Kidney (tissue), 14 donors: ENCODE data around the gene KLHDC8A. TPM values are rescaled to one million over a fixed set of nuclear protein-coding genes. Genes with fewer than 3 reads are reported as not detected.
"Not testable (repeated sequence)": the region's sequence is repeated elsewhere in the genome, so short reads cannot be mapped to it uniquely, and the experiment has no call there.

ENCODE experiments used
- DNase-seq, 5 donors: peaks; one replicate each; pipeline ENCODE4 v3.0.0-alpha.2; 2013 to 2020
- FAIRE-seq: peaks from 2 replicates; lab custom pipeline; 2012; peaks lifted over from hg19 to GRCh38; lab: Jason Lieb, UNC
- H3K27ac ChIP-seq, 2 donors: one replicate each; pipeline ENCODE4 v1.7.0; 2013; ENCODE audit warnings: low read depth in 2 of 2, low read length in 2 of 2, inconsistent platforms in 1 of 2
- H3K27me3 ChIP-seq: one replicate; pipeline ENCODE4 v1.7.1; 2013; ENCODE audit warnings: low read length, inconsistent platforms; ENCODE audit not compliant: control insufficient read depth, insufficient read depth
- H3K36me3 ChIP-seq, 3 donors: one replicate each; pipeline versions ENCODE4 v1.7.0 to v1.7.1; 2013; ENCODE audit warnings: low read length in 3 of 3, control low read depth in 1 of 3, inconsistent platforms in 1 of 3; ENCODE audit not compliant: insufficient read depth in 3 of 3, control insufficient read depth in 2 of 3
- H3K4me1 ChIP-seq, 3 donors: one replicate each; pipeline versions ENCODE4 v1.7.0 to v1.7.1; 2013; ENCODE audit warnings: low read length in 3 of 3, inconsistent platforms in 1 of 3, low read depth in 1 of 3; ENCODE audit not compliant: control insufficient read depth in 2 of 3, insufficient read depth in 2 of 3
- H3K4me3 ChIP-seq, 3 donors: one replicate each; pipeline versions ENCODE4 v1.7.0 to v1.8.1; 2013; ENCODE audit warnings: low read length in 3 of 3, control low read depth in 1 of 3, inconsistent platforms in 1 of 3
- H3K9ac ChIP-seq, 3 donors: one replicate each; pipeline versions ENCODE4 v1.7.0 to v1.7.1; 2013; ENCODE audit warnings: low read length in 3 of 3, control low read depth in 1 of 3, inconsistent platforms in 1 of 3
- H3K9me3 ChIP-seq, 3 donors: one replicate each; pipeline versions ENCODE4 v1.7.0 to v1.7.1; 2013; ENCODE audit warnings: low read length in 3 of 3, control low read depth in 1 of 3, inconsistent platforms in 1 of 3; ENCODE audit not compliant: control insufficient read depth in 2 of 3, insufficient read depth in 1 of 3
- CTCF ChIP-seq: IDR thresholded peaks from 3 replicates; pipeline ENCODE4 v1.5.1; 2012; ENCODE audit warnings: mild to moderate bottlenecking, moderate library complexity, borderline replicate concordance; ENCODE audit not compliant: insufficient read depth; ENCODE audit errors: extremely low read depth
- intact Hi-C: fragments of 100-400 bp; cut with DNase I; formaldehyde crosslinking; loops from one replicate; pipeline ENCODE4 v1.11.1; 2022
- polyA plus RNA-seq: library from polyadenylated mRNA; stranded (reverse); fragments of 350-450 nt; fragmentation: Illumina TruSeq; extraction: RNeasy Lipid Tissue Mini Kit (QIAGEN cat#74804); gene quantifications from one replicate; pipeline ENCODE4 v1.2.3, GENCODE V29; 2014; ENCODE audit warnings: low read depth, low replicate concordance; ENCODE audit not compliant: insufficient read depth
- total RNA-seq: library from RNA; stranded (reverse); fragmentation: NEBNext Ultra II Directional; extraction: Animal tissue kit (Norgen Biotek cat#: 25700); gene quantifications from one replicate; pipeline ENCODE4 v1.2.1, GENCODE V29; 2021
- donor health status: control.
- donor health status: control.
- donor health status: control.
- donor health status: control.
- donor health status: control.
- donor health status: DM: yes; HTN: yes; CAD: no.
- donor health status: Normal renal cell carcinoma (clear cell type).

KLHDC8A gene
- total and polyA plus RNA-seq, 2 donors from 2014 or later: not detected

GRCh38 chr1:205301205-205301821 is 55.4 kb downstream of the KLHDC8A start:
- no peaks in the 10 kb centered on the region for H3K27me3 ChIP-seq
- no peak for FAIRE-seq
- peaks cover 5 to 39% (median 24%) of the 10 kb centered on the region in 3 donors for H3K4me1 ChIP-seq
- H3K9ac ChIP-seq: peak overlapping the region in 1 of 3 donors; percentile 81
- intact Hi-C loops: no loop called here
- H3K27ac ChIP-seq: peak overlapping the region; percentile 83 to 94
- H3K9me3 ChIP-seq: no peaks in the 10 kb centered on the region
- H3K4me3 ChIP-seq: no peak overlapping the region
- peak; percentile 97 to 98 (median 97) for DNase-seq
- peaks cover 0 to 29% (median 16%) of the 10 kb centered on the region in 3 donors for H3K36me3 ChIP-seq
- no peak for TF ChIP-seq CTCF

GRCh38 chr1:205300149-205300548 is 56.6 kb downstream of the KLHDC8A start:
- FAIRE-seq (no peak), DNase-seq (no peak)

GRCh38 chr1:205298191-205298994 is 58.3 kb downstream of the KLHDC8A start:
- Histone ChIP-seq H3K4me1 (peaks cover 5 to 57% (median 36%) of the 10 kb centered on the region in 3 donors), H3K36me3 (peaks cover 0 to 7% (median 6%) of the 10 kb centered on the region in 3 donors), H3K27me3 (no peaks in the 10 kb centered on the region), H3K4me3 (no peak overlapping the region), H3K9ac (peak overlapping the region in 1 of 3 donors; percentile 74), H3K27ac (peak overlapping the region; percentile 83 to 85), H3K9me3 (no peaks in the 10 kb centered on the region)
- no peak for TF ChIP-seq CTCF
- FAIRE-seq: no peak
- intact Hi-C loops: no loop called here
- peak; percentile 91 to 97 (median 92) for DNase-seq

More at GRCh38 chr1:205300149-205300548, 56.6 kb downstream of the KLHDC8A start:
- no peak overlapping the region for H3K4me3 ChIP-seq
- intact Hi-C loops: no loop called here
- H3K27ac ChIP-seq: peak overlapping the region; percentile 41 to 66
- no peaks in the 10 kb centered on the region for H3K27me3 ChIP-seq
- no peaks in the 10 kb centered on the region for H3K9me3 ChIP-seq
- no peak for TF ChIP-seq CTCF
- peak overlapping the region in 1 of 3 donors; percentile 5 for H3K9ac ChIP-seq
- peaks cover 0 to 21% (median 13%) of the 10 kb centered on the region in 3 donors for H3K36me3 ChIP-seq
- H3K4me1 ChIP-seq: peaks cover 5 to 47% (median 22%) of the 10 kb centered on the region in 3 donors

DNA sequence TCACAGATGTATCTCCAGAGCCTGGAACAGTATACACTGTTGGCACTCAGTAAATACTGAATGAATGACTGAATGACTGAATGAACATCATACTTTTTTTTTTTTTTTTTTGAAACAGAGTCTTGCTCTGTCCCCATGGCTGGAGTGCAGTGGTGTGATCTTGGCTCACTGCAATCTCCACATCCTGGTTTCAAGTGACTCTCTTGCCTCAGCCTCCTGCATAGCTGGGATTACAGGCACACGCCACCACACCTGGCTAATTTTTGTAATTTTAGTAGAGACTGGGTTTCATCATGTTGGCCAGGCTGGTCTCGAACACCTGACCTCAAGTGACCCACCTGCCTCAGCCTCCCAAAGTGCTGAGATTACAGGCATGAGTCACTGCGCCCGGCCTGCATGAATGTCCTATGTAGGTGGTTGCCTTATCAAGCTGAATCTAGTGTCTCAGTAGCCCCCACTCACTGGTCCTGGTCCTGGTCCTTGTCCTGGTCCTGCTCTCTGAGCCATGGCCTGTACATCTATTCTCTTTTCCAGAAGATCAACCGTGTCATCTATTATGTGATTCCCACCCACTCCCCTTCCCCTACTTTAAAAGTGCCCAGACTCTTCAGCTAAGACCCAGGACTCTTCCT is 59.1 kb downstream of the KLHDC8A start:
- H3K4me1 ChIP-seq: peaks cover 5 to 57% (median 34%) of the 10 kb centered on the region in 3 donors
- H3K27me3 ChIP-seq, H3K36me3 ChIP-seq, H3K9me3 ChIP-seq, DNase-seq, H3K4me3 ChIP-seq, FAIRE-seq, intact Hi-C loops, H3K9ac ChIP-seq: not testable (repeated sequence)
- peak overlapping the region; percentile 83 to 85 for H3K27ac ChIP-seq
